MV-4-11 (cell line): ENCODE data around the gene MYO16.
"Not testable (repeated sequence)": the region's sequence is repeated elsewhere in the genome, so short reads cannot be mapped to it uniquely, and the experiment has no call there.

Source experiments
- DNase-seq: peaks from one replicate; lab custom pipeline; 2025; lab: John Stamatoyannopoulos, UW

The MYO16 gene

GRCh38 chr13:109074436-109074835 lies 445.0 kb downstream of the MYO16 start:
- no peak for DNase-seq

- DNase-seq: no peak
Observed at GRCh38 chr13:109074853-109075252, 445.4 kb downstream of the MYO16 start.

GRCh38 chr13:109087916-109088623 lies 458.7 kb downstream of the MYO16 start:
- DNase-seq: no peak

GRCh38 chr13:109088624-109088917 lies 459.2 kb downstream of the MYO16 start:
- DNase-seq: no peak

- DNase-seq: no peak
Observed at GRCh38 chr13:109090796-109091195, 461.4 kb downstream of the MYO16 start.

GRCh38 chr13:109091249-109091648 lies 461.8 kb downstream of the MYO16 start:
- DNase-seq: no peak

- not testable (repeated sequence) for DNase-seq
Observed at GRCh38 chr13:109092186-109092585, 462.8 kb downstream of the MYO16 start.

GRCh38 chr13:109093998-109094397 lies 464.6 kb downstream of the MYO16 start:
- peak; percentile 36 for DNase-seq

GRCh38 chr13:109095126-109095525 lies 465.7 kb downstream of the MYO16 start:
- no peak for DNase-seq

- peak; percentile 75 for DNase-seq
Observed at GRCh38 chr13:109096101-109096500, 466.7 kb downstream of the MYO16 start.

- DNase-seq: no peak
Observed at GRCh38 chr13:109100705-109101304, 471.4 kb downstream of the MYO16 start.

- DNase-seq: no peak
Observed at GRCh38 chr13:109101550-109102144, 472.2 kb downstream of the MYO16 start.

GRCh38 chr13:109105899-109106298 lies 476.5 kb downstream of the MYO16 start:
- no peak for DNase-seq

- DNase-seq: no peak
Observed at GRCh38 chr13:109110159-109110558, 480.7 kb downstream of the MYO16 start.

- DNase-seq: no peak
Observed at GRCh38 chr13:109111141-109111540, 481.7 kb downstream of the MYO16 start.

- DNase-seq: no peak
Observed at GRCh38 chr13:109113427-109113826, 484.0 kb downstream of the MYO16 start.

- no peak for DNase-seq
Observed at GRCh38 chr13:109114162-109114561, 484.8 kb downstream of the MYO16 start.

- no peak for DNase-seq
Observed at GRCh38 chr13:109114991-109115390, 485.6 kb downstream of the MYO16 start.

GRCh38 chr13:109118521-109118920 lies 489.1 kb downstream of the MYO16 start:
- no peak for DNase-seq

- DNase-seq: no peak
Observed at GRCh38 chr13:109119896-109120295, 490.5 kb downstream of the MYO16 start.

GRCh38 chr13:109121826-109122225 lies 492.4 kb downstream of the MYO16 start:
- DNase-seq: no peak

- peak; percentile 25 for DNase-seq
Observed at GRCh38 chr13:109123971-109124370, 494.6 kb downstream of the MYO16 start.

GRCh38 chr13:109126178-109126577 lies 496.8 kb downstream of the MYO16 start:
- no peak for DNase-seq
